Panc1 (cell line): ENCODE results near the gene USP30. TPM values are rescaled to one million over a fixed set of nuclear protein-coding genes. Genes with fewer than 3 reads are reported as not detected.

Source experiments
- ATAC-seq: fragments of 200-7000 bp; cut with Tn5 transposase; 2 replicates; pipeline ENCODE4 v1.9.1; 2020; ENCODE audit warnings: mild to moderate bottlenecking, moderate library complexity
- BruUV-seq: library from RNA; stranded (reverse); fragments of 400-500 nt; replicated peaks from 2 replicates; lab custom pipeline; 2021; lab: Mats Ljungman, UMichigan
- CTCF ChIA-PET: fragments of 300-600 bp; sonication (Branson Sonifier 250); formaldehyde crosslinking; loops from one replicate; lab custom pipeline; 2022; ENCODE audit warnings: antibody characterized with exemption; lab: Charles Lee
- POLR2A ChIA-PET: fragments of 300-600 bp; sonication (Branson Sonifier 250); formaldehyde crosslinking; loops from one replicate; lab custom pipeline; 2022; ENCODE audit warnings: antibody characterized with exemption; lab: Charles Lee
- DNase-seq: peaks from one replicate; pipeline ENCODE4 v3.0.0-alpha.2; 2010; ENCODE audit warnings: low read depth, low spot score
- H3K27ac ChIP-seq: 2 replicates; pipeline ENCODE4 v1.5.1; 2011; ENCODE audit warnings: mild to moderate bottlenecking, low read length, inconsistent platforms
- H3K27me3 ChIP-seq: fragments of 200-500 bp; sonication (Bioruptor generic); 2 replicates; pipeline ENCODE4 v1.6.0; 2014; ENCODE audit warnings: low read length, inconsistent platforms; ENCODE audit not compliant: control insufficient read depth, insufficient read depth
- H3K36me3 ChIP-seq: fragments of 200-500 bp; sonication (Bioruptor generic); 2 replicates; pipeline ENCODE4 v1.5.1; 2014; ENCODE audit warnings: inconsistent platforms, mild to moderate bottlenecking, low read length, moderate library complexity; ENCODE audit not compliant: control insufficient read depth, insufficient read depth
- H3K4me1 ChIP-seq: 2 replicates; pipeline ENCODE4 v1.5.1; 2011; ENCODE audit warnings: inconsistent platforms, mild to moderate bottlenecking, low read length, moderate library complexity; ENCODE audit not compliant: control insufficient read depth, insufficient read depth
- H3K4me3 ChIP-seq, 2 experiments: 2 replicates each; pipeline ENCODE4 v1.5.1; 2011 to 2012; ENCODE audit warnings: low read depth in 2 of 2, low read length in 2 of 2, mild to moderate bottlenecking in 2 of 2, inconsistent platforms in 1 of 2, moderate library complexity in 1 of 2
- H3K9me3 ChIP-seq: fragments of 200-500 bp; sonication (Bioruptor generic); 2 replicates; pipeline ENCODE4 v1.5.1; 2014; ENCODE audit warnings: low read depth, mild to moderate bottlenecking, inconsistent platforms, low read length, moderate library complexity; ENCODE audit not compliant: control insufficient read depth, insufficient read depth
- CTCF ChIP-seq: fragments of 450-650 bp; IDR thresholded peaks from 2 replicates; pipeline ENCODE4 v1.5.1; 2017; ENCODE audit warnings: mild to moderate bottlenecking
- POLR2AphosphoS5 ChIP-seq: IDR thresholded peaks from 2 replicates; pipeline ENCODE4 v1.6.1; 2012; ENCODE audit warnings: mild to moderate bottlenecking, low read depth, low read length, moderate library complexity
- REST ChIP-seq, 2 experiments: IDR thresholded peaks; 2 replicates each; pipeline ENCODE4 v1.6.1; 2011 to 2012; ENCODE audit warnings: low read depth in 2 of 2, control low read depth in 1 of 2, low read length in 1 of 2, mild to moderate bottlenecking in 1 of 2, moderate library complexity in 1 of 2; ENCODE audit not compliant: insufficient read depth in 1 of 2
- SIN3A ChIP-seq: IDR thresholded peaks from 2 replicates; pipeline ENCODE4 v1.6.1; 2012; ENCODE audit warnings: low read depth, mild to moderate bottlenecking, low read length, moderate library complexity, borderline replicate concordance; ENCODE audit not compliant: insufficient read depth
- TCF7L2 ChIP-seq: IDR thresholded peaks from 2 replicates; pipeline ENCODE4 v1.6.1; 2011; ENCODE audit warnings: mild to moderate bottlenecking, low read depth, low read length, inconsistent platforms
- in situ Hi-C: cut with HindIII; loops from 2 replicates; pipeline ENCODE4 v1.10.0; 2016; ENCODE audit warnings: low sequenced_read_pairs, low pct_unique_long_range_greater_than_20kb
- intact Hi-C: fragments of 100-400 bp; cut with micrococcal nuclease; formaldehyde crosslinking; loops from one replicate; pipeline ENCODE4 v1.10.0; 2022; ENCODE audit not compliant: unreplicated experiment
- total RNA-seq: library from RNA; stranded (reverse); gene quantifications from one replicate; pipeline ENCODE4 v1.2.1, GENCODE V29; 2021; ENCODE audit not compliant: unreplicated experiment

Gene USP30
- total RNA-seq, 1 experiment from 2014 or later: 5.7 TPM

- Histone ChIP-seq H3K4me1 (peaks cover 10% of the 10 kb centered on the region; the same call in 1 of the 2 replicates), H3K36me3 (no peaks in the 10 kb centered on the region), H3K27me3 (no peaks in the 10 kb centered on the region), H3K9me3 (no peaks in the 10 kb centered on the region), H3K27ac (no peak within 1 kb of the TSS), H3K4me3 (no peak within 1 kb of the TSS)
- TF ChIP-seq TCF7L2: no peak
- no peak for TF ChIP-seq SIN3A
- no peak for TF ChIP-seq CTCF
- TF ChIP-seq POLR2AphosphoS5: no peak
- no peak for TF ChIP-seq REST (IDR thresholded peaks at IDR 0.05; ENCODE audit: insufficient read depth in 1 of 2, low read depth in 2 of 2, low read length in 1 of 2)
- ChIA-PET POLR2A (no interaction called here), CTCF (no interaction called here)
- no peak for ATAC-seq
- intact Hi-C loops (loop anchor here (10.0 kb wide), 1 partner anchor 139 kb away; no protein-coding TSS in a partner anchor), in situ Hi-C loops (no loop called here)
- BruUV-seq: no TSS peak
- no peak for DNase-seq
Measured at GRCh38 chr12:109115758-109116610, 63.6 kb downstream of the USP30 start, which contains the start of gene ACACB. TSS of gene ACACB (plus strand) at chr12:109116587. CDS start at chr12:109139406, 22,819 bp downstream.

- in situ Hi-C loops: no loop called here
- no TSS peak for BruUV-seq
- H3K27ac ChIP-seq: no peak overlapping the region
- DNase-seq: no peak
- ChIA-PET CTCF (interaction anchor here (0.6 kb wide), 1 partner anchor 220 kb away, joined by 3 read pairs; no protein-coding TSS in a partner anchor), POLR2A (no interaction called here)
- H3K27me3 ChIP-seq: no peaks in the 10 kb centered on the region
- peaks cover 9% of the 10 kb centered on the region; the same call in 1 of the 2 replicates for H3K4me1 ChIP-seq
- H3K9me3 ChIP-seq: no peaks in the 10 kb centered on the region
- no peak overlapping the region for H3K4me3 ChIP-seq
- no peak for ATAC-seq
- TF ChIP-seq SIN3A: no peak
- TF ChIP-seq REST (IDR thresholded peaks at IDR 0.05; ENCODE audit: insufficient read depth in 1 of 2, low read depth in 2 of 2, low read length in 1 of 2): no peak
- no peak for TF ChIP-seq POLR2AphosphoS5
- no peak for TF ChIP-seq TCF7L2
- TF ChIP-seq CTCF: no peak
- intact Hi-C loops: loop anchor here (10.0 kb wide), 1 partner anchor 138 kb away; no protein-coding TSS in a partner anchor
- H3K36me3 ChIP-seq: no peaks in the 10 kb centered on the region
Measured at GRCh38 chr12:109116611-109116949, 64.2 kb downstream of the USP30 start.
